HepG2 (cell line): ENCODE measurements around the gene NOL4L. TPM values are rescaled to one million over a fixed set of nuclear protein-coding genes. Genes with fewer than 3 reads are reported as not detected.

Experiments used
- AGO2 ChIP-seq: fragments of 200-400 bp; formaldehyde crosslinking; optimal IDR thresholded peaks from 2 replicates; pipeline ENCODE3; 2017; ENCODE audit warnings: mild to moderate bottlenecking, low read depth, low read length, moderate library complexity
- ATM ChIP-seq: fragments of 450-650 bp; IDR thresholded peaks from 2 replicates; pipeline ENCODE4 v1.7.1; 2017; ENCODE audit warnings: mild to moderate bottlenecking, borderline replicate concordance
- BRD4 ChIP-seq: sonication (generic); formaldehyde crosslinking; IDR thresholded peaks from 2 replicates; pipeline ENCODE4 v1.4.0; 2020; ENCODE audit warnings: missing genetic modification reagents
- CSRNP1 ChIP-seq: sonication (generic); formaldehyde crosslinking; IDR thresholded peaks from 2 replicates; pipeline ENCODE4 v1.8.1; 2023; ENCODE audit warnings: mild to moderate bottlenecking, missing genetic modification reagents
- DBP ChIP-seq: sonication (generic); formaldehyde crosslinking; IDR thresholded peaks from 2 replicates; pipeline ENCODE4 v1.4.0; 2020; ENCODE audit warnings: missing genetic modification reagents; ENCODE audit errors: not compliant biosample characterization
- DNMT3B ChIP-seq: conservative IDR thresholded peaks from 2 replicates; pipeline ENCODE4 v1.6.1; 2016; ENCODE audit warnings: missing biosample characterization, control low read depth
- FOXA1 ChIP-seq, 2 experiments: fragments of 450-650 bp in 1 of 2; sonication (generic) in 1 of 2; formaldehyde crosslinking in 1 of 2; IDR thresholded peaks; 2 replicates each; pipeline versions ENCODE4 v1.4.0 to v1.6.1; 2016 to 2020; ENCODE audit warnings: missing genetic modification reagents in 1 of 2
- MAZ ChIP-seq, 2 experiments: sonication (generic) in 1 of 2; formaldehyde crosslinking in 1 of 2; IDR thresholded peaks; 2 replicates each; pipeline versions ENCODE4 v1.5.0 to v1.6.1; 2012 to 2020; ENCODE audit warnings: low read depth in 2 of 2, mild to moderate bottlenecking in 2 of 2, borderline replicate concordance in 1 of 2, improper control_type of control experiment in 1 of 2, low read length in 1 of 2, missing genetic modification reagents in 1 of 2, moderate library complexity in 1 of 2
- MXI1 ChIP-seq: IDR thresholded peaks from 3 replicates; pipeline ENCODE4 v1.6.1; 2012; ENCODE audit warnings: low read depth, low read length, inconsistent platforms, borderline replicate concordance
- NR1H2 ChIP-seq: sonication (generic); formaldehyde crosslinking; IDR thresholded peaks from 2 replicates; pipeline ENCODE4 v1.8.1; 2022; ENCODE audit warnings: low read depth, missing genetic modification reagents, borderline replicate concordance
- NR2F1 ChIP-seq, 2 experiments: fragments of 450-650 bp in 1 of 2; formaldehyde crosslinking in 1 of 2; IDR thresholded peaks; 2 replicates each; pipeline versions ENCODE4 v1.5.0 to v1.6.1; 2016 to 2020; ENCODE audit warnings: mild to moderate bottlenecking in 1 of 2, missing compliant biosample characterization in 1 of 2, missing genetic modification reagents in 1 of 2, moderate library complexity in 1 of 2
- PAWR ChIP-seq: sonication (generic); formaldehyde crosslinking; IDR thresholded peaks from 2 replicates; pipeline ENCODE4 v1.4.0; 2020; ENCODE audit warnings: missing genetic modification reagents, mild to moderate bottlenecking, borderline replicate concordance
- POLR2G ChIP-seq: fragments of 200-400 bp; formaldehyde crosslinking; IDR thresholded peaks from 2 replicates; pipeline ENCODE4 v1.6.1; 2018; ENCODE audit warnings: mild to moderate bottlenecking, low read depth, low read length, moderate library complexity
- RBFOX2 ChIP-seq: fragments of 200-400 bp; formaldehyde crosslinking; IDR thresholded peaks from 2 replicates; pipeline ENCODE4 v1.6.1; 2017; ENCODE audit warnings: low read depth, mild to moderate bottlenecking, low read length
- SAP130 ChIP-seq: IDR thresholded peaks from 2 replicates; pipeline ENCODE4 v1.6.1; 2016; ENCODE audit warnings: low read depth
- SPEN ChIP-seq: sonication (generic); formaldehyde crosslinking; IDR thresholded peaks from 2 replicates; pipeline ENCODE4 v1.5.1; 2020; ENCODE audit warnings: low read depth, mild to moderate bottlenecking, missing genetic modification reagents
- ZFP37 ChIP-seq: sonication (generic); formaldehyde crosslinking; IDR thresholded peaks from 2 replicates; pipeline ENCODE4 v1.4.0; 2020; ENCODE audit warnings: missing genetic modification reagents, borderline replicate concordance
- ZMYM2 ChIP-seq: sonication (generic); formaldehyde crosslinking; IDR thresholded peaks from 2 replicates; pipeline ENCODE4 v1.8.0; 2022; ENCODE audit warnings: mild to moderate bottlenecking, missing genetic modification reagents
- ZNF124 ChIP-seq: sonication (generic); formaldehyde crosslinking; IDR thresholded peaks from 2 replicates; pipeline ENCODE4 v1.4.0; 2020; ENCODE audit warnings: missing genetic modification reagents
- ZNF350 ChIP-seq: sonication (generic); formaldehyde crosslinking; IDR thresholded peaks from 2 replicates; pipeline ENCODE4 v1.4.0; 2020; ENCODE audit warnings: mild to moderate bottlenecking, low read depth, missing genetic modification reagents, borderline replicate concordance
- ZNF598 ChIP-seq: sonication (generic); formaldehyde crosslinking; IDR thresholded peaks from 2 replicates; pipeline ENCODE4 v1.5.1; 2020; ENCODE audit warnings: mild to moderate bottlenecking, missing genetic modification reagents, borderline replicate concordance
- polyA plus RNA-seq, 8 experiments: library from polyadenylated mRNA; depleted of rRNA in 3 of 8; stranded (reverse) in 7 of 8; unstranded in 1 of 8; fragments of >200 nt; fragmentation: Illumina TruSeq in 4 of 8; extraction: Trizol in 4 of 8; gene quantifications; 2 replicates each; pipeline versions ENCODE4 v1.2.1 to v1.2.3, GENCODE V29; 2011 to 2016; ENCODE audit warnings: low read depth in 4 of 8, missing spikeins in 1 of 8, mixed read lengths in 1 of 8; ENCODE audit not compliant: insufficient read depth in 1 of 8
- total RNA-seq, 5 experiments: library from RNA; depleted of rRNA; stranded (reverse); fragments of >200 nt; fragmentation: Illumina TruSeq; extraction: Trizol; gene quantifications; 2 replicates each; pipeline ENCODE4 v1.2.3, GENCODE V29; 2016; ENCODE audit warnings: low read depth in 1 of 5
- TF ChIP-seq, protein P1 (sequence below): sonication (generic); formaldehyde crosslinking; IDR thresholded peaks from 2 replicates; pipeline ENCODE4 v1.5.1; 2020; ENCODE audit warnings: mild to moderate bottlenecking, missing genetic modification reagents, moderate library complexity
- TF ChIP-seq, protein P2 (sequence below): sonication (generic); formaldehyde crosslinking; IDR thresholded peaks from 2 replicates; pipeline ENCODE4 v1.8.1; 2023; ENCODE audit warnings: mild to moderate bottlenecking, missing genetic modification reagents, borderline replicate concordance

NOL4L gene
- total and polyA plus RNA-seq, 2 of the 13 experiments (the other 11 are each of a cell fraction or from before 2014, with no cell fraction given), result 16.6 to 35.4 TPM

GRCh38 chr20:32437391-32438074 is 147.6 kb downstream of the NOL4L start (continued):
- TF ChIP-seq, protein P1, sequence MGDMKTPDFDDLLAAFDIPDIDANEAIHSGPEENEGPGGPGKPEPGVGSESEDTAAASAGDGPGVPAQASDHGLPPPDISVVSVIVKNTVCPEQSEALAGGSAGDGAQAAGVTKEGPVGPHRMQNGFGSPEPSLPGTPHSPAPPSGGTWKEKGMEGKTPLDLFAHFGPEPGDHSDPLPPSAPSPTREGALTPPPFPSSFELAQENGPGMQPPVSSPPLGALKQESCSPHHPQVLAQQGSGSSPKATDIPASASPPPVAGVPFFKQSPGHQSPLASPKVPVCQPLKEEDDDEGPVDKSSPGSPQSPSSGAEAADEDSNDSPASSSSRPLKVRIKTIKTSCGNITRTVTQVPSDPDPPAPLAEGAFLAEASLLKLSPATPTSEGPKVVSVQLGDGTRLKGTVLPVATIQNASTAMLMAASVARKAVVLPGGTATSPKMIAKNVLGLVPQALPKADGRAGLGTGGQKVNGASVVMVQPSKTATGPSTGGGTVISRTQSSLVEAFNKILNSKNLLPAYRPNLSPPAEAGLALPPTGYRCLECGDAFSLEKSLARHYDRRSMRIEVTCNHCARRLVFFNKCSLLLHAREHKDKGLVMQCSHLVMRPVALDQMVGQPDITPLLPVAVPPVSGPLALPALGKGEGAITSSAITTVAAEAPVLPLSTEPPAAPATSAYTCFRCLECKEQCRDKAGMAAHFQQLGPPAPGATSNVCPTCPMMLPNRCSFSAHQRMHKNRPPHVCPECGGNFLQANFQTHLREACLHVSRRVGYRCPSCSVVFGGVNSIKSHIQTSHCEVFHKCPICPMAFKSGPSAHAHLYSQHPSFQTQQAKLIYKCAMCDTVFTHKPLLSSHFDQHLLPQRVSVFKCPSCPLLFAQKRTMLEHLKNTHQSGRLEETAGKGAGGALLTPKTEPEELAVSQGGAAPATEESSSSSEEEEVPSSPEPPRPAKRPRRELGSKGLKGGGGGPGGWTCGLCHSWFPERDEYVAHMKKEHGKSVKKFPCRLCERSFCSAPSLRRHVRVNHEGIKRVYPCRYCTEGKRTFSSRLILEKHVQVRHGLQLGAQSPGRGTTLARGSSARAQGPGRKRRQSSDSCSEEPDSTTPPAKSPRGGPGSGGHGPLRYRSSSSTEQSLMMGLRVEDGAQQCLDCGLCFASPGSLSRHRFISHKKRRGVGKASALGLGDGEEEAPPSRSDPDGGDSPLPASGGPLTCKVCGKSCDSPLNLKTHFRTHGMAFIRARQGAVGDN, result 0 out of 2 replicates have a peak, but pooled peaks have one; percentile 12
- TF ChIP-seq POLR2G, result no peak
- no peak for TF ChIP-seq NR1H2 (CRISPR knock-in tag)
- TF ChIP-seq ZNF598 (CRISPR knock-in tag), result no peak
- peak; percentile 68 for TF ChIP-seq SAP130 (CRISPR knock-in tag)
- TF ChIP-seq BRD4 (CRISPR knock-in tag), result no peak
- TF ChIP-seq FOXA1 (IDR thresholded peaks at IDR 0.05), result no peak
- TF ChIP-seq FOXA1 (CRISPR knock-in tag; IDR thresholded peaks at IDR 0.05), result peak; percentile 59
- peak; percentile 46 for TF ChIP-seq AGO2
- TF ChIP-seq PAWR (CRISPR knock-in tag), result no peak
- TF ChIP-seq, protein P2, sequence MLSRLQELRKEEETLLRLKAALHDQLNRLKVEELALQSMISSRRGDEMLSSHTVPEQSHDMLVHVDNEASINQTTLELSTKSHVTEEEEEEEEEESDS (CRISPR knock-in tag), result no peak
- TF ChIP-seq CSRNP1 (CRISPR knock-in tag), result no peak
- peak; percentile 100 for TF ChIP-seq NR2F1 (CRISPR knock-in tag; IDR thresholded peaks at IDR 0.05)
- no peak for TF ChIP-seq ZMYM2 (CRISPR knock-in tag)
- TF ChIP-seq MXI1, result no peak
- TF ChIP-seq SPEN (CRISPR knock-in tag), result no peak
- no peak for TF ChIP-seq RBFOX2
- TF ChIP-seq ATM, result no peak
- peak; percentile 39; the same call in 1 of the 2 replicates for TF ChIP-seq MAZ (IDR thresholded peaks at IDR 0.05; ENCODE audit: borderline replicate concordance, low read depth, low read length)
- TF ChIP-seq MAZ (CRISPR knock-in tag; IDR thresholded peaks at IDR 0.05; ENCODE audit: low read depth), result no peak
- no peak for TF ChIP-seq ZFP37 (CRISPR knock-in tag)
- no peak for TF ChIP-seq DBP (CRISPR knock-in tag)
- TF ChIP-seq DNMT3B (CRISPR knock-in tag), result no peak
- no peak for TF ChIP-seq ZNF124
- peak; percentile 31; the same call in 1 of the 2 replicates for TF ChIP-seq ZNF350
